GM23248 (cell line): Measurements from ENCODE around the gene SLC12A1.

Source experiments
- EZH2 ChIP-seq: fragments of 200-600 bp; sonication (generic); IDR thresholded peaks from 2 replicates; pipeline ENCODE4 v1.6.1; 2018; ENCODE audit warnings: antibody characterized with exemption, mild to moderate bottlenecking; ENCODE audit not compliant: insufficient read depth, poor library complexity, severe bottlenecking
- EZH2phosphoT487 ChIP-seq: fragments of 200-600 bp; sonication (generic); IDR thresholded peaks from 2 replicates; pipeline ENCODE4 v1.6.1; 2018; ENCODE audit warnings: antibody characterized with exemption, moderate library complexity, mild to moderate bottlenecking, low read depth; ENCODE audit not compliant: insufficient read depth

DNA sequence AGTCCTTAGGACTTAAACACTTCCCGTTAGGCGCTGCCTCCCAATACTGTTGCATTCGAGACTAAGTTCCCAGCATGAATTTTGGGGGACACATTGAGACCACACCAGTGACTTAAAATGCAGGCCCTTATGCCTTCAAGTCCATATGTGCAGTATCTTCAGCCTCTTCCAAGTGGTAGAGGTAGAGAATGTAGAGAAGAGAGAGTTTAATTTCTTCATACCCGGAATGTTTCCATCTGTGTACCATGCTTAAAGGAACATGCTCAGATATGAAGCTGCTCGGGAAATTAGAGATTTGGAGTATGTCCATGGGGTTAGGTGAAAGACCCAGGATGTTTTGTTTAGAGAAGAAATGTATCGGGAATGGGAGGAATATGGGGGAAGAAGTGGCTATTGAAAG is 137.8 kb downstream of the SLC12A1 start:
- no peak for TF ChIP-seq EZH2phosphoT487
- no peak for TF ChIP-seq EZH2
